ENCODE measurements around the gene CFAP53. TPM values are rescaled to one million over a fixed set of nuclear protein-coding genes. Genes with fewer than 3 reads are reported as not detected.

The CFAP53 gene
- total and polyA plus RNA-seq, 11 donors = 0.10 to 0.62 (median 0.15) TPM; not detected in 6

- Histone ChIP-seq H3K27ac (no peak overlapping the region), H3K4me3 (peak overlapping the region; percentile 24 to 70 (median 56)), H3K9me3 (no peaks in the 10 kb centered on the region), H3K4me1 (peaks cover 0 to 24% (median 4%) of the 10 kb centered on the region in 12 donors), H3K36me3 (no peaks in the 10 kb centered on the region), H3K27me3 (peaks cover 4 to 76% (median 45%) of the 10 kb centered on the region in 9 donors)
- intact Hi-C loops (cut with DNase I) = loop anchor here in 2 of 10 donors (5.0 to 10.0 kb wide), 3 partner anchors 139 to 189 kb away; no protein-coding TSS in a partner anchor
- WGBS, 4 donors = 1 to 3% (median 1%) methylated on average over 48 to 68 of the region's 68 CpGs
- ATAC-seq = peak in 1 of 4 donors; percentile 18
- TF ChIP-seq POLR2A (IDR thresholded peaks at IDR 0.05) (no peak), CTCF (IDR thresholded peaks at IDR 0.05) (no peak)
- DNase-seq = no peak
Measured at GRCh38 chr18:50193796-50194630, 72.3 kb downstream of the CFAP53 start.

- intact Hi-C loops (cut with DNase I) = loop anchor here in 2 of 10 donors (5.0 to 10.0 kb wide), 3 partner anchors 138 to 188 kb away; no protein-coding TSS in a partner anchor
- Histone ChIP-seq H3K36me3 (no peaks in the 10 kb centered on the region), H3K27ac (no peak overlapping the region), H3K27me3 (peaks cover 0 to 73% (median 39%) of the 10 kb centered on the region in 9 donors), H3K9me3 (no peaks in the 10 kb centered on the region), H3K4me3 (peak overlapping the region in 3 of 12 donors; percentile 57 to 70 (median 62)), H3K4me1 (peaks cover 0 to 24% (median 4%) of the 10 kb centered on the region in 12 donors)
- 9 to 14% (median 11%) methylated on average over 31 of the region's 31 CpGs for WGBS, 4 donors
- ATAC-seq (no peak), DNase-seq (no peak)
- TF ChIP-seq POLR2A (IDR thresholded peaks at IDR 0.05) (no peak), CTCF (IDR thresholded peaks at IDR 0.05) (no peak)
Measured at GRCh38 chr18:50192995-50193795, 73.1 kb downstream of the CFAP53 start.

GRCh38 chr18:50190926-50191325, 75.4 kb downstream of the CFAP53 start:
- TF ChIP-seq POLR2A (IDR thresholded peaks at IDR 0.05) (no peak), CTCF (IDR thresholded peaks at IDR 0.05) (no peak)
- WGBS, 4 donors = 39 to 59% (median 51%) methylated on average over 1 of the region's 1 CpG
- intact Hi-C loops (cut with DNase I) = loop anchor here in 2 of 10 donors (5.0 to 10.0 kb wide), 3 partner anchors 136 to 186 kb away; no protein-coding TSS in a partner anchor

More at GRCh38 chr18:50190926-50191325, 75.4 kb downstream of the CFAP53 start:
- no peaks in the 10 kb centered on the region for H3K9me3 ChIP-seq
- no peak for ATAC-seq
- DNase-seq = no peak
- H3K27ac ChIP-seq = no peak overlapping the region
- H3K27me3 ChIP-seq = peaks cover 0 to 76% (median 28%) of the 10 kb centered on the region in 9 donors
- no peaks in the 10 kb centered on the region for H3K36me3 ChIP-seq
- H3K4me3 ChIP-seq = no peak overlapping the region
- peaks cover 0 to 24% (median 4%) of the 10 kb centered on the region in 12 donors for H3K4me1 ChIP-seq

Measured in heart left ventricle (tissue), 16 donors.